Ovary (tissue), 9 donors: ENCODE results near the gene SMARCB1. TPM values are rescaled to one million over a fixed set of nuclear protein-coding genes. Genes with fewer than 3 reads are reported as not detected.

Experiments used
- DNase-seq, 5 donors: peaks; one replicate each; pipeline ENCODE4 v3.0.0-alpha.2; 2019 to 2020
- H3K27ac ChIP-seq, 2 donors: fragments of 200-600 bp; one replicate each; pipeline versions ENCODE4 v1.5.1 to v1.8.0; 2019 to 2022
- H3K27me3 ChIP-seq: fragments of 200-600 bp; one replicate; pipeline ENCODE4 v1.8.0; 2022
- H3K36me3 ChIP-seq: fragments of 200-600 bp; sonication (generic); one replicate; pipeline ENCODE4 v1.5.1; 2019
- H3K4me1 ChIP-seq: one replicate; pipeline ENCODE4 v1.8.1; 2013; ENCODE audit warnings: mild to moderate bottlenecking, moderate library complexity; ENCODE audit not compliant: insufficient read depth
- H3K4me3 ChIP-seq: fragments of 200-600 bp; sonication (generic); one replicate; pipeline ENCODE4 v1.5.1; 2017
- H3K9me3 ChIP-seq, 2 donors: fragments of 200-600 bp in 1 of 2; sonication (generic) in 1 of 2; one replicate each; pipeline versions ENCODE4 v1.5.1 to v1.8.1; 2013 to 2019; ENCODE audit warnings: mild to moderate bottlenecking in 1 of 2, moderate library complexity in 1 of 2
- EP300 ChIP-seq: sonication (generic); formaldehyde crosslinking; IDR thresholded peaks from one replicate; pipeline ENCODE4 v1.6.1; 2017; ENCODE audit warnings: antibody characterized with exemption
- POLR2A ChIP-seq: fragments of 450-650 bp; IDR thresholded peaks from one replicate; pipeline ENCODE4 v1.6.1; 2017; ENCODE audit warnings: antibody characterized with exemption, mild to moderate bottlenecking, moderate library complexity
- WGBS, 3 donors: extraction: QIAGEN DNeasy Blood & Tissue Kit in 1 of 3; methylation state at CpG; one replicate each; pipeline versions ENCODE4 v1.1.5 to v1.1.7; 2013 to 2017; 5-methylcytosine and 5-hydroxymethylcytosine counted together
- intact Hi-C, 4 donors: fragments of 100-400 bp; cut with DNase I; formaldehyde crosslinking; loops; one replicate each; pipeline versions ENCODE4 v1.11.0 to v1.15.1; 2022 to 2023
- polyA plus RNA-seq, 2 donors: library from polyadenylated mRNA; stranded (reverse); fragments of 200-250 nt in 1 of 2; fragments of 350-450 nt in 1 of 2; fragmentation: Illumina TruSeq in 1 of 2; extraction: RNeasy Lipid Tissue Mini Kit (QIAGEN cat#74804) in 1 of 2; gene quantifications; one replicate each; pipeline ENCODE4 v1.2.3, GENCODE V29; 2013 to 2014
- total RNA-seq, 7 donors: library from RNA; depleted of rRNA in 2 of 7; stranded (reverse); fragments of >200 nt in 2 of 7; fragmentation: NEBNext Ultra II Directional in 3 of 7; extraction: Animal tissue kit (Norgen Biotek cat#: 25700) in 3 of 7; gene quantifications; one replicate each; pipeline versions ENCODE4 v1.1.0 to v1.2.4, GENCODE V29; 2016 to 2023
- TF ChIP-seq, protein P1 (sequence below), 3 donors: fragments of 450-650 bp in 2 of 3; fragments of 200-600 bp in 1 of 3; IDR thresholded peaks; one replicate each; pipeline versions ENCODE4 v1.5.1 to v1.8.0; 2016 to 2022; ENCODE audit warnings: antibody characterized with exemption in 3 of 3, mild to moderate bottlenecking in 1 of 3
- donor health status: DM: no; HTN: no; CAD: no; lungs with moderate emphysema.
- donor health status: DM: no; HTN: no; CAD: no.
- donor health status: Bipolar disorder and iron deficiency.
- donor health status: DM: yes; HTN: yes; CAD: no.
- donor health status: DM: no; HTN: no; CAD: no.
- donor health status: DM: yes; HTN: yes; CAD: no.

SMARCB1 gene
- total and polyA plus RNA-seq, 9 donors = 47.1 to 107 (median 87.0) TPM

DNA sequence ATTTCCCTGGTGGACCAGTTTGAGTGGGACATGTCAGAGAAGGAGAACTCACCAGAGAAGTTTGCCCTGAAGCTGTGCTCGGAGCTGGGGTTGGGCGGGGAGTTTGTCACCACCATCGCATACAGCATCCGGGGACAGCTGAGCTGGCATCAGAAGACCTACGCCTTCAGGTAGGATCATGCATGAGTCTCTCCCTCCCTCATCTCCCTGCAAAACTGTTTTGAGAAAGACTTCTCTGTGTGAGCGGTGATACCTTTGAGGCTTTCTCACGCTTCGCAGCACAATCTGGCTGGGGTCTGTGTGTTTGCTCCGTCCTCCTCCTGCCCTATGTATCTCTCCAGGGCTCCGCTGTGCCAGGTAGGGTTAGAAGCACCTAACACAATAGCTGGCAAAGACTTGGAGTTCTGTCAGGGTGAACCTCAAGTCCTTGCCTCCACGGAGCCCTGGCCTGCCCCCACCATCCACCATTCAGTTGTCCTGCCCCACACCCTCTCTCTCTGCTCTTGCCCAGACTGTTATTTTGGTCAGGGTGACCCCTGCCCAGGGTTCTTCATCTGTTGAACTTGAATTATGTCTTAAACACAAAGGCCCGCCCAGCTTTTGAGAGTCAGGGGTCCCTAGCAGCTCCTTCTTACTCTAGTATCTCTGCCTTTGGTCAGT is 38.6 kb downstream of the SMARCB1 start:
- no peaks in the 10 kb centered on the region for H3K9me3 ChIP-seq
- H3K4me1 ChIP-seq = peaks cover 2% of the 10 kb centered on the region
- DNase-seq = peak in 1 of 5 donors; percentile 24
- H3K27ac ChIP-seq = no peak overlapping the region
- no peaks in the 10 kb centered on the region for H3K27me3 ChIP-seq
- intact Hi-C loops = no loop called here
- H3K36me3 ChIP-seq = no peaks in the 10 kb centered on the region
- TF ChIP-seq EP300 (no peak), POLR2A (no peak)
- TF ChIP-seq, protein P1, sequence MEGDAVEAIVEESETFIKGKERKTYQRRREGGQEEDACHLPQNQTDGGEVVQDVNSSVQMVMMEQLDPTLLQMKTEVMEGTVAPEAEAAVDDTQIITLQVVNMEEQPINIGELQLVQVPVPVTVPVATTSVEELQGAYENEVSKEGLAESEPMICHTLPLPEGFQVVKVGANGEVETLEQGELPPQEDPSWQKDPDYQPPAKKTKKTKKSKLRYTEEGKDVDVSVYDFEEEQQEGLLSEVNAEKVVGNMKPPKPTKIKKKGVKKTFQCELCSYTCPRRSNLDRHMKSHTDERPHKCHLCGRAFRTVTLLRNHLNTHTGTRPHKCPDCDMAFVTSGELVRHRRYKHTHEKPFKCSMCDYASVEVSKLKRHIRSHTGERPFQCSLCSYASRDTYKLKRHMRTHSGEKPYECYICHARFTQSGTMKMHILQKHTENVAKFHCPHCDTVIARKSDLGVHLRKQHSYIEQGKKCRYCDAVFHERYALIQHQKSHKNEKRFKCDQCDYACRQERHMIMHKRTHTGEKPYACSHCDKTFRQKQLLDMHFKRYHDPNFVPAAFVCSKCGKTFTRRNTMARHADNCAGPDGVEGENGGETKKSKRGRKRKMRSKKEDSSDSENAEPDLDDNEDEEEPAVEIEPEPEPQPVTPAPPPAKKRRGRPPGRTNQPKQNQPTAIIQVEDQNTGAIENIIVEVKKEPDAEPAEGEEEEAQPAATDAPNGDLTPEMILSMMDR (IDR thresholded peaks at IDR 0.05) = no peak
- 89 to 90% (median 89%) methylated on average over 12 of the region's 12 CpGs for WGBS, 3 donors
- no peak overlapping the region for H3K4me3 ChIP-seq

DNA sequence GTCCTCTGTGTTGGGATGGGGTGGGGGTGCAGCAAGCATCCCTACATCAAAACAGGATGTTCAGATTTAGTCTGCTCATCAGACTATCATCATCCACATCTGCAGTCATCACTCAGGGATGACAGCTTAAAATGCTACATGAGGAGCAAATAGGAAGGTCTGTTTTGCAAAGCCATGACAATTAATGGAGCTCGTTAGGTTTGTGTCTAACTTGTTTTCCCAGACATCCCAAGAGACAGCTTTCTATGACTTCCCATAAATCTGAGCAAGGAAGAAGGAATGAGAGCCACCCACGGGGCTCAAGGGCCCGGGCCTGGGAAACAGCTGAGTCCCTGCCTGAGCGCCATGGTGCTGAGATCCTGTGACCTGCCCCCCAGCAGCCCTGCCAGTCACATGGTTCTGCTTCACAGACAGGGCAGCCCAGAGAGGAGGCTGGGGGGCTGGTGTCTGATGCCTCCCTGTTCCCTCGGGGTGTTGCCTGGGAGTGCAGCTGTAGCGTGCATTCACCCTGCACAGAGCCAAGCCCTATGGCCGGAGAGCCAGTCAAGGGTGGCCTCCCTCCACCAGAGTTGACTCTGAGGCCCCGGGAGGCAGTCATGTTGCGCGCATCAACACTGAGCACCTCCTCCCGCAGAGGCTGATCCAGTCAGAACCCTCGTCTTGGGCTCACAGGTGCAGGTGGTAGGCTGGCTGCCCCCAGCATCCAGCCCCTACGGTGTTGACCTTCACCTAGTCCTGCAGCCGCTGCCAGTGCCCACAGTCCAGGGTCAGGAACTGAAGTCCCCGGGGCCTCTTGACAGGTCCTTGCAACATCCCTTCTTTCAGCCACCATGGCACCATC is 40.0 kb downstream of the SMARCB1 start:
- TF ChIP-seq EP300 (no peak), POLR2A (no peak)
- TF ChIP-seq, protein P1 (IDR thresholded peaks at IDR 0.05) = no peak
- peak in 1 of 5 donors; percentile 29 for DNase-seq
- 71 to 78% (median 75%) methylated on average over 11 to 15 of the region's 15 CpGs for WGBS, 3 donors
- intact Hi-C loops = no loop called here
- Histone ChIP-seq H3K27ac (no peak overlapping the region), H3K4me1 (peaks cover 2% of the 10 kb centered on the region), H3K36me3 (no peaks in the 10 kb centered on the region), H3K27me3 (no peaks in the 10 kb centered on the region), H3K4me3 (no peak overlapping the region), H3K9me3 (no peaks in the 10 kb centered on the region)

DNA sequence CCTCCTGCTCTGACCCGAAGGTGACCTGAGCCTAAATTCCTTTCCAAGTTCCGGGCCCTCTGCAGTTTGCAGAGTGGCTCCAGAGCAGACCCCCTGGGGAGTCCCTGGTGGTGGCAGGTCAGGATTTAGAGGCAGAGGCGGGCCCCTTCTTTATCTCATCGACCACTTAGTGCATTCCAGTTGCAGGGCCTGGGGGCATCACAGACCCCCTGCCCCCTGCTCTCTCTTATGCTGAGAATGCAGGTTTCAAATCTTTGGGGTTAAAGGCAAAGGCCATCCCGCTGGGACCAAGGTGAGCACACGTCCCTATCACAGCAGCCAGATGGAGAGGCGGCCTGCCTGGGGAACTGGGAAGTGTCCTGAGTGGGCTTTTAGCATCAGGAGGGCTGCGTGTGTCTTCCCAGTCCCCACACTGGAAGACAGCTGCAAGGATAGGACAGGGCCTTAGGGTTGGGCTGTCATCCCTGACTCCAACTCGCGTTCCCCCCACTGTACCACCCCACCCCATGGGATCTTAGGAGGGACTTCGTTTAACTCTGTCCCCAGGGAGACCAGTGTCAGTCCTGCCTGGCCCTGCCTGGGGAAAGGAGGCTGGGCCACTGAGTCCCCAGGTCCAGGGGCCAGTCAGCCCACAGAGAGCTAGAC is 40.7 kb downstream of the SMARCB1 start:
- 75 to 92% (median 84%) methylated on average over 11 of the region's 11 CpGs for WGBS, 3 donors
- no peak overlapping the region for H3K27ac ChIP-seq
- no peaks in the 10 kb centered on the region for H3K9me3 ChIP-seq
- H3K36me3 ChIP-seq = no peaks in the 10 kb centered on the region
- no peak overlapping the region for H3K4me3 ChIP-seq
- H3K27me3 ChIP-seq = no peaks in the 10 kb centered on the region
- TF ChIP-seq POLR2A = no peak
- DNase-seq = peak in 1 of 5 donors; percentile 23
- intact Hi-C loops = no loop called here
- peaks cover 2% of the 10 kb centered on the region for H3K4me1 ChIP-seq

DNA sequence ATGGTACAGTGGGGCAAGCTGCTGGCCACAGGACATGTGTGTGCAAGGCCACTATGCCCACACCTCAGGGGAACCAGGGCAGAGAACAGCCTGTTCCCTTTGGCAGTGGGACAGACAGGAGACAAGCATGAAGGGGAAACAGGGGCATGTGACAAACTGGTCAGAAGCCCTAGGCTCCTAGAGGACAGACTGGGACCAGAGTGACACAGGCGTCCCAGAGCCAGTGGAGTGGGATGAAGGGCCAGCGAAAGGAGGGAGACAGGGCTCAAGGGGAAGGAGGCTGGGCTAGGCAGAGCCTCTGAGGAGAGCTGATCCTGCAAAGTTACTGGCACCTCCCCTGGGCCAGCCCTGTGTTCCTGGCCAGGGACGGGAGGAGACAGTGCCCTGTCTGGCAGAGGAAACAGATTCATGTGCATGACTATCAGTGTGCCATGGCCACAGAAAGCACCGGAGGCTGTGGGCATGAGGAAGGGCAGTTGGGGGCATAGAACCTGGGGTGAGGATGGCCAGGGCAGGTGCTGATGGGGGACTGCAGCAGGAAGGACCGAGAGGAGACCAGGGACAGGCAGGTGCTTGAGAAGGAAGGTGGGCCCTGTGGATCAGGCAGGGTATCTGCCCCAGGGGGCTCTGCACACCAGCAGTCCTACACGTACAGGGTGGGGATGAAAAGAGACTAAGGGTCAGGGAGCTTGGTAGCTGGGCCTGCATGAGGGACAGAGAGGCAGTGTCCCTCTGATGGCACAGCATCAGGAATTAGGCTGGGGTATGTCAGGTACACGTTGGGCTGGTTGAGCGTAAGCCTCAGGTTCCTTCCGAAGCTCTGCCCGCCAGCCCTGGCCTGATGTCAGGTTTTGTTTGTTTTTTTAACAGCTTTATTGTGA is 42.3 kb downstream of the SMARCB1 start:
- intact Hi-C loops = no loop called here
- Histone ChIP-seq H3K4me3 (no peak overlapping the region), H3K36me3 (no peaks in the 10 kb centered on the region), H3K27ac (no peak overlapping the region), H3K4me1 (no peaks in the 10 kb centered on the region), H3K27me3 (no peaks in the 10 kb centered on the region), H3K9me3 (no peaks in the 10 kb centered on the region)
- DNase-seq = peak in 1 of 5 donors; percentile 29
- 91 to 96% (median 96%) methylated on average over 10 of the region's 10 CpGs for WGBS, 3 donors
- TF ChIP-seq EP300 (no peak), POLR2A (no peak)
- TF ChIP-seq, protein P1 (IDR thresholded peaks at IDR 0.05) = no peak
